ENCODE data around the gene TNRC6B. TPM values are rescaled to one million over a fixed set of nuclear protein-coding genes. Genes with fewer than 3 reads are reported as not detected.

Gene TNRC6B
- total and polyA plus RNA-seq, 2 of the 13 experiments (the other 11 are each of a cell fraction or from before 2014, with no cell fraction given) = 8.9 to 13.2 TPM

DNA sequence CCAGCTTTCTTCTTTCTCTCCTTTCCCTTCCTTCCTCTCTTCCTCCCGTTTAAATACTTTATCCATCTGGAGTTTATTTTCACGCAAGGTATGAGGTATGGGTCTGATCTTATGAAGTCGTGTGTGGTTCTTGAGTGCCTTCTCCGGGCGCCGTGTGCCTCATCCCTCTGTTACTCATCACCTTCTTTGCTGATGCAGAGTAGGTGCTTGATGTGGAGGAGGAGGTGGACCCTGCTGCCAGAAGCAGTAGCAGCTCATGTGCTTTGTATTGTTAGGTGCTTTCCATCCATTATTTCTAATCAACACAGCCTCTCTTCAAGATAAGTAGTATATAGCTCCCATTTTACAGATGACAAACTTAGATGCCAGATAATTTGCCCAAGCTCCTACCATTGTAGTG, 47.0 kb downstream of the TNRC6B start:
- H3K4me2 ChIP-seq (ENCODE audit: low read depth, low read length) = no peak overlapping the region
- no peaks in the 10 kb centered on the region for H3K27me3 ChIP-seq (ENCODE audit: control insufficient read depth in 1 of 2, insufficient read depth in 2 of 2, low read length in 2 of 2)
- no peaks in the 10 kb centered on the region for H3K9me3 ChIP-seq (ENCODE audit: low read length)
- H3K36me3 ChIP-seq (replicated peaks in 1 of 2; ENCODE audit: control insufficient read depth in 1 of 2, insufficient read depth in 2 of 2, low read length in 2 of 2) = no peaks in the 10 kb centered on the region
- DNase-seq (ENCODE audit: low spot score) (no peak), FAIRE-seq (no peak), ATAC-seq (no peak)
- POLR2A ChIA-PET = no interaction called here
- H3K79me2 ChIP-seq (ENCODE audit: insufficient read depth, low read length) = peaks cover 58% of the 10 kb centered on the region
- WGBS (ENCODE audit: low lambda C conversion rate) = 96% methylated on average over 6 of the region's 6 CpGs
- BruUV-seq (replicated peaks) = no TSS peak
- no peak overlapping the region for H2AFZ ChIP-seq (ENCODE audit: low read length)
- H3K4me1 ChIP-seq (ENCODE audit: insufficient read depth, low read length) = peaks cover 16% of the 10 kb centered on the region
- in situ Hi-C loops (cut with HindIII; ENCODE audit: extremely low pct_ligation_motif_present, low pct_unique_long_range_greater_than_20kb) (no loop called here), intact Hi-C loops (cut with micrococcal nuclease; ENCODE audit: unreplicated experiment) (no loop called here)
- H3K4me3 ChIP-seq (replicated peaks in 1 of 3; ENCODE audit: insufficient read depth in 1 of 3, low read depth in 2 of 3, low read length in 3 of 3) = no peak overlapping the region
- CTCF ChIA-PET (ENCODE audit: low intra/inter-chr PET ratio, low total read pairs) = no interaction called here
- H4K20me1 ChIP-seq (ENCODE audit: insufficient read depth, low read length) = peaks cover 9% of the 10 kb centered on the region
- H3K9ac ChIP-seq (ENCODE audit: insufficient read depth, low read depth, low read length) = no peak overlapping the region
- no peak overlapping the region for H3K27ac ChIP-seq (ENCODE audit: extremely low read length, insufficient read depth, low read length)
- TF ChIP-seq NR2F2 (IDR thresholded peaks at IDR 0.05; ENCODE audit: borderline replicate concordance, low read depth) (no peak), ZNF563 (CRISPR knock-in tag; IDR thresholded peaks at IDR 0.05) (no peak), ZNF790 (CRISPR knock-in tag; IDR thresholded peaks at IDR 0.05; ENCODE audit: borderline replicate concordance) (no peak), CBX2 (IDR thresholded peaks at IDR 0.05; ENCODE audit: low read depth, low read length) (no peak), CBX2 (CRISPR knock-in tag; IDR thresholded peaks at IDR 0.05; ENCODE audit: low read depth) (no peak)
- TF ChIP-seq, protein P1, sequence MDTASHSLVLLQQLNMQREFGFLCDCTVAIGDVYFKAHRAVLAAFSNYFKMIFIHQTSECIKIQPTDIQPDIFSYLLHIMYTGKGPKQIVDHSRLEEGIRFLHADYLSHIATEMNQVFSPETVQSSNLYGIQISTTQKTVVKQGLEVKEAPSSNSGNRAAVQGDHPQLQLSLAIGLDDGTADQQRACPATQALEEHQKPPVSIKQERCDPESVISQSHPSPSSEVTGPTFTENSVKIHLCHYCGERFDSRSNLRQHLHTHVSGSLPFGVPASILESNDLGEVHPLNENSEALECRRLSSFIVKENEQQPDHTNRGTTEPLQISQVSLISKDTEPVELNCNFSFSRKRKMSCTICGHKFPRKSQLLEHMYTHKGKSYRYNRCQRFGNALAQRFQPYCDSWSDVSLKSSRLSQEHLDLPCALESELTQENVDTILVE (CRISPR knock-in tag; IDR thresholded peaks at IDR 0.05) = no peak

DNA sequence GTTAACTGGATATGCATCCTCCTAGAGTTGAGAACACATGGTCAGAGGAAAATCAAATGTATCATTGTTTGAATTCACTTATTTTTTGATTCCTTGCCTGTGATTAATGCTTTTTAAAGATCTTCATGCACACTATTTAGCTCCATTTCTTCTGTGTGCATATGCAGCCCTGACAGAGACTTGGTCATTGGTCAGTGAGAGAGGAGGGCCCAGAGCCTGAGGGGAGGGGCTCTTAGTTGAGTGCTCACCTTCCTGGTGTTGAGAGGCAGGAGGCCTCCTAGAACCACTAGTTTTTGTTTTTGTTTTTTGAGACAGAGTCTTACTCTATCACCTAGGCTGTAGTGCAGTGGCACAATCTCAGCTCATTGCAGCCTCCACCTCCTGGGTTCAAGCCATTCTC, 48.9 kb downstream of the TNRC6B start:
- Histone ChIP-seq H3K27me3 (ENCODE audit: control insufficient read depth in 1 of 2, insufficient read depth in 2 of 2, low read length in 2 of 2) (no peaks in the 10 kb centered on the region), H3K9me3 (ENCODE audit: low read length) (no peaks in the 10 kb centered on the region), H3K4me2 (ENCODE audit: low read depth, low read length) (no peak overlapping the region), H3K36me3 (replicated peaks in 1 of 2; ENCODE audit: control insufficient read depth in 1 of 2, insufficient read depth in 2 of 2, low read length in 2 of 2) (0 out of 5 replicates have a peak, but pooled peaks cover 0 to 2% of the 10 kb centered on the region in 2 experiments), H3K27ac (ENCODE audit: extremely low read length, insufficient read depth, low read length) (no peak overlapping the region), H3K9ac (ENCODE audit: insufficient read depth, low read depth, low read length) (no peak overlapping the region), H2AFZ (ENCODE audit: low read length) (no peak overlapping the region), H3K4me1 (ENCODE audit: insufficient read depth, low read length) (peaks cover 8% of the 10 kb centered on the region; the same call in 1 of the 2 replicates), H4K20me1 (ENCODE audit: insufficient read depth, low read length) (no peaks in the 10 kb centered on the region; the same call in none of the 2 replicates), H3K79me2 (ENCODE audit: insufficient read depth, low read length) (peaks cover 44% of the 10 kb centered on the region), H3K4me3 (replicated peaks in 1 of 3; ENCODE audit: insufficient read depth in 1 of 3, low read depth in 2 of 3, low read length in 3 of 3) (no peak overlapping the region)
- no peak for ATAC-seq
- CTCF ChIA-PET (ENCODE audit: low intra/inter-chr PET ratio, low total read pairs) = no interaction called here
- in situ Hi-C loops (cut with HindIII; ENCODE audit: extremely low pct_ligation_motif_present, low pct_unique_long_range_greater_than_20kb) (no loop called here), intact Hi-C loops (cut with micrococcal nuclease; ENCODE audit: unreplicated experiment) (no loop called here)
- DNase-seq (ENCODE audit: low spot score) = no peak
- FAIRE-seq = no peak
- POLR2A ChIA-PET = no interaction called here
- BruUV-seq (replicated peaks) = no TSS peak
- TF ChIP-seq, protein P2, sequence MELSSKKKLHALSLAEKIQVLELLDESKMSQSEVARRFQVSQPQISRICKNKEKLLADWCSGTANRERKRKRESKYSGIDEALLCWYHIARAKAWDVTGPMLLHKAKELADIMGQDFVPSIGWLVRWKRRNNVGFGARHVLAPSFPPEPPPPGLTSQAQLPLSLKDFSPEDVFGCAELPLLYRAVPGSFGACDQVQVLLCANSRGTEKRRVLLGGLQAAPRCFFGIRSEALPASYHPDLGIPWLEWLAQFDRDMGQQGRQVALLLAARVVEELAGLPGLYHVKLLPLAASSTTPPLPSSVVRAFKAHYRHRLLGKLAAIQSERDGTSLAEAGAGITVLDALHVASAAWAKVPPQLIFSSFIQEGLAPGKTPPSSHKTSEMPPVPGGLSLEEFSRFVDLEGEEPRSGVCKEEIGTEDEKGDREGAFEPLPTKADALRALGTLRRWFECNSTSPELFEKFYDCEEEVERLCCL (CRISPR knock-in tag; IDR thresholded peaks at IDR 0.05; ENCODE audit: borderline replicate concordance) = no peak
- TF ChIP-seq TP53 (CRISPR knock-in tag; conservative IDR thresholded peaks at IDR 0.05) = no peak
- TF ChIP-seq, protein P3, sequence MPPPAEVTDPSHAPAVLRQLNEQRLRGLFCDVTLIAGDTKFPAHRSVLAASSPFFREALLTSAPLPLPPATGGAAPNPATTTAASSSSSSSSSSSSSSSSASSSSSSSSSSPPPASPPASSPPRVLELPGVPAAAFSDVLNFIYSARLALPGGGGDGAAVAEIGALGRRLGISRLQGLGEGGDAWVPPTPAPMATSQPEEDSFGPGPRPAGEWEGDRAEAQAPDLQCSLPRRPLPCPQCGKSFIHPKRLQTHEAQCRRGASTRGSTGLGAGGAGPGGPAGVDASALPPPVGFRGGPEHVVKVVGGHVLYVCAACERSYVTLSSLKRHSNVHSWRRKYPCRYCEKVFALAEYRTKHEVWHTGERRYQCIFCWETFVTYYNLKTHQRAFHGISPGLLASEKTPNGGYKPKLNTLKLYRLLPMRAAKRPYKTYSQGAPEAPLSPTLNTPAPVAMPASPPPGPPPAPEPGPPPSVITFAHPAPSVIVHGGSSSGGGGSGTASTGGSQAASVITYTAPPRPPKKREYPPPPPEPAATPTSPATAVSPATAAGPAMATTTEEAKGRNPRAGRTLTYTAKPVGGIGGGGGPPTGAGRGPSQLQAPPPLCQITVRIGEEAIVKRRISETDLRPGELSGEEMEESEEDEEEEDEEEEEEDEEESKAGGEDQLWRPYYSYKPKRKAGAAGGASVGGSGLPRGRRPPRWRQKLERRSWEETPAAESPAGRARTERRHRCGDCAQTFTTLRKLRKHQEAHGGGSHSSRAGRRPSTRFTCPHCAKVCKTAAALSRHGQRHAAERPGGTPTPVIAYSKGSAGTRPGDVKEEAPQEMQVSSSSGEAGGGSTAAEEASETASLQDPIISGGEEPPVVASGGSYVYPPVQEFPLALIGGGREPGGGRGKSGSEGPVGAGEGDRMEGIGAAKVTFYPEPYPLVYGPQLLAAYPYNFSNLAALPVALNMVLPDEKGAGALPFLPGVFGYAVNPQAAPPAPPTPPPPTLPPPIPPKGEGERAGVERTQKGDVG (CRISPR knock-in tag; IDR thresholded peaks at IDR 0.05; ENCODE audit: borderline replicate concordance) = no peak
- TF ChIP-seq, protein P4, sequence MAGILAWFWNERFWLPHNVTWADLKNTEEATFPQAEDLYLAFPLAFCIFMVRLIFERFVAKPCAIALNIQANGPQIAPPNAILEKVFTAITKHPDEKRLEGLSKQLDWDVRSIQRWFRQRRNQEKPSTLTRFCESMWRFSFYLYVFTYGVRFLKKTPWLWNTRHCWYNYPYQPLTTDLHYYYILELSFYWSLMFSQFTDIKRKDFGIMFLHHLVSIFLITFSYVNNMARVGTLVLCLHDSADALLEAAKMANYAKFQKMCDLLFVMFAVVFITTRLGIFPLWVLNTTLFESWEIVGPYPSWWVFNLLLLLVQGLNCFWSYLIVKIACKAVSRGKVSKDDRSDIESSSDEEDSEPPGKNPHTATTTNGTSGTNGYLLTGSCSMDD (CRISPR knock-in tag; IDR thresholded peaks at IDR 0.05) = no peak
- no peak for TF ChIP-seq NR1H2 (CRISPR knock-in tag; IDR thresholded peaks at IDR 0.05; ENCODE audit: borderline replicate concordance, low read depth)
